SU-DHL-6 (cell line): ENCODE results near the gene INPP4B.

Experiments used
- H2AFZ ChIP-seq: fragments of 200-600 bp; sonication (generic); 2 replicates; pipeline ENCODE4 v1.6.1; 2014; ENCODE audit warnings: low read depth, mild to moderate bottlenecking, moderate library complexity, mixed read lengths, antibody characterized with exemption, low read length; ENCODE audit not compliant: severe bottlenecking
- H3F3A ChIP-seq: fragments of 200-600 bp; shearing (Covaris generic); 2 replicates; pipeline ENCODE4 v1.6.0; 2016; ENCODE audit warnings: antibody characterized with exemption, mild to moderate bottlenecking; ENCODE audit not compliant: insufficient read depth
- H3K27ac ChIP-seq: fragments of 200-600 bp; sonication (generic); 2 replicates; pipeline ENCODE4 v1.5.1; 2016; ENCODE audit warnings: low read depth, mild to moderate bottlenecking, low read length, moderate library complexity, mixed read lengths
- H3K27me3 ChIP-seq: fragments of 200-600 bp; sonication (generic), shearing (Covaris generic); 2 replicates; pipeline ENCODE4 v1.6.0; 2014; ENCODE audit warnings: mild to moderate bottlenecking, low read length
- H3K36me3 ChIP-seq: fragments of 200-600 bp; sonication (generic); 2 replicates; pipeline ENCODE4 v1.6.1; 2014; ENCODE audit warnings: mild to moderate bottlenecking, low read length, mixed read lengths
- H3K4me2 ChIP-seq: fragments of 300-600, 200-600 bp; shearing (Covaris generic), sonication (generic); 2 replicates; pipeline ENCODE4 v1.6.0; 2014; ENCODE audit warnings: low read length, low read depth, mild to moderate bottlenecking; ENCODE audit not compliant: poor library complexity, severe bottlenecking
- H3K4me3 ChIP-seq: fragments of 200-600 bp; sonication (generic); 2 replicates; pipeline ENCODE4 v1.5.1; 2014; ENCODE audit warnings: antibody characterized with exemption, low read length, mild to moderate bottlenecking, mixed read lengths; ENCODE audit not compliant: insufficient read depth, poor library complexity, severe bottlenecking
- H3K79me2 ChIP-seq: fragments of 200-600 bp; sonication (generic); 2 replicates; pipeline ENCODE4 v1.6.1; 2014; ENCODE audit warnings: mild to moderate bottlenecking, low read length, moderate library complexity; ENCODE audit not compliant: insufficient read depth
- H3K9ac ChIP-seq: fragments of 200-600 bp; sonication (generic); 2 replicates; pipeline ENCODE4 v1.7.0; 2014; ENCODE audit warnings: mild to moderate bottlenecking, low read length
- H3K9me2 ChIP-seq: fragments of 200-600 bp; sonication (generic); replicated peaks from 2 replicates; pipeline ENCODE4 v1.6.1; 2014; ENCODE audit warnings: low read length; ENCODE audit not compliant: insufficient read depth
- H3K9me3 ChIP-seq: fragments of 200-600 bp; sonication (generic); 2 replicates; pipeline ENCODE4 v1.6.1; 2014; ENCODE audit warnings: low read length, mixed read lengths; ENCODE audit not compliant: insufficient read depth
- H4K20me1 ChIP-seq: fragments of 200-600 bp; sonication (generic); 2 replicates; pipeline ENCODE4 v1.6.1; 2014; ENCODE audit warnings: low read depth, mild to moderate bottlenecking, antibody characterized with exemption, low read length, moderate library complexity, mixed read lengths
- EZH2phosphoT487 ChIP-seq: fragments of 200-600 bp; sonication (generic), shearing (Covaris generic); conservative IDR thresholded peaks from 2 replicates; pipeline ENCODE4 v1.6.1; 2018; ENCODE audit warnings: mild to moderate bottlenecking, antibody characterized with exemption, low read length, moderate library complexity, mixed read lengths
- TF ChIP-seq, protein P1 (sequence below): fragments of 200-600 bp; sonication (generic); IDR thresholded peaks from one replicate; pipeline ENCODE4 v1.5.1; 2017; ENCODE audit warnings: antibody characterized with exemption, mild to moderate bottlenecking, low read length, moderate library complexity; ENCODE audit not compliant: insufficient read depth, poor library complexity, severe bottlenecking

The INPP4B gene

DNA sequence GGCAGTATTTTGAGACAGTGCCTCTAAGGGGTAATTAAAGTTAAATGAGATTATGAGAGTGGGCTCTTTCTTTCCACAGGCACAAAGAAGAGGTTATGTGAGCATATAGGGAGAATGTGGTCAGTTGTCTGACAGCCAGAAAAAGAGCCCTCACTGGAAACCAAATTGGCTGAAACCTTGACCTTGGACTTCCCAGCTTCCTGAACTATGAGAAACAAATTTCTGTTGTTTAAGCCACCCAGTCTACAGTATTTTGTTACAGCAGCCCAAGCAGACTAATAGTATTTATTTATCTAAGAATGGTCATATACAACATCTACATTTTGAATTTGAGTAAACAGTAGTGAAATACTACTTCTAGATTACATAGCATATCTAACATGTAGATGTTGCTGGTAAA, 736.0 kb downstream of the INPP4B start:
- Histone ChIP-seq H4K20me1 (no peaks in the 10 kb centered on the region), H3F3A (no peaks in the 10 kb centered on the region), H2AFZ (no peak overlapping the region), H3K27ac (no peak overlapping the region), H3K9ac (no peak overlapping the region), H3K4me2 (no peak overlapping the region), H3K9me3 (no peaks in the 10 kb centered on the region), H3K79me2 (no peaks in the 10 kb centered on the region), H3K27me3 (no peaks in the 10 kb centered on the region), H3K9me2 (no peaks in the 10 kb centered on the region), H3K36me3 (no peaks in the 10 kb centered on the region), H3K4me3 (no peak overlapping the region)
- TF ChIP-seq EZH2phosphoT487: no peak
- TF ChIP-seq, protein P1, sequence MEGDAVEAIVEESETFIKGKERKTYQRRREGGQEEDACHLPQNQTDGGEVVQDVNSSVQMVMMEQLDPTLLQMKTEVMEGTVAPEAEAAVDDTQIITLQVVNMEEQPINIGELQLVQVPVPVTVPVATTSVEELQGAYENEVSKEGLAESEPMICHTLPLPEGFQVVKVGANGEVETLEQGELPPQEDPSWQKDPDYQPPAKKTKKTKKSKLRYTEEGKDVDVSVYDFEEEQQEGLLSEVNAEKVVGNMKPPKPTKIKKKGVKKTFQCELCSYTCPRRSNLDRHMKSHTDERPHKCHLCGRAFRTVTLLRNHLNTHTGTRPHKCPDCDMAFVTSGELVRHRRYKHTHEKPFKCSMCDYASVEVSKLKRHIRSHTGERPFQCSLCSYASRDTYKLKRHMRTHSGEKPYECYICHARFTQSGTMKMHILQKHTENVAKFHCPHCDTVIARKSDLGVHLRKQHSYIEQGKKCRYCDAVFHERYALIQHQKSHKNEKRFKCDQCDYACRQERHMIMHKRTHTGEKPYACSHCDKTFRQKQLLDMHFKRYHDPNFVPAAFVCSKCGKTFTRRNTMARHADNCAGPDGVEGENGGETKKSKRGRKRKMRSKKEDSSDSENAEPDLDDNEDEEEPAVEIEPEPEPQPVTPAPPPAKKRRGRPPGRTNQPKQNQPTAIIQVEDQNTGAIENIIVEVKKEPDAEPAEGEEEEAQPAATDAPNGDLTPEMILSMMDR: no peak

DNA sequence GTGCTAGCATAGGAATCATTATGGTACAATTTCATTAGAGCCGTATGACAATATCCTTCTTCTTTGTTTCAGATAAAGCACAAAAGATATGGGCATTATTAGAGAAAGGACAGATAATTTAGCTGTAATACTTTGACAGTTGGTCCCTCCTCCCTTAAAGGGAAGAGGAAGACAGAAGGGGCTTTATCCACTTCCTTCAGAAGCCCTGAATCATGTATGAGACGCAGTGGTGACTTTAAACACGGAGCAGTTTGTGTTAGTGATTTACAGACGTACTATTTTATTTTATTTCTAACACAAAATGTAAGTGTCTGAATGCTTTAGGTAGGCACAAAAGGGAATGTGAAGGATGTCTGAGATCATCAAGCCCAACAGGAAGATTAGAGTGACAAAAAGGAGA, 742.1 kb downstream of the INPP4B start:
- Histone ChIP-seq H3K9me3 (no peaks in the 10 kb centered on the region), H3K9ac (no peak overlapping the region), H3K4me3 (no peak overlapping the region), H2AFZ (no peak overlapping the region), H3K36me3 (no peaks in the 10 kb centered on the region), H3K27me3 (no peaks in the 10 kb centered on the region), H3K9me2 (no peaks in the 10 kb centered on the region), H3K79me2 (no peaks in the 10 kb centered on the region), H3K27ac (no peak overlapping the region), H4K20me1 (no peaks in the 10 kb centered on the region), H3F3A (no peaks in the 10 kb centered on the region), H3K4me2 (no peak overlapping the region)
- TF ChIP-seq EZH2phosphoT487: no peak
- TF ChIP-seq, protein P1: no peak

DNA sequence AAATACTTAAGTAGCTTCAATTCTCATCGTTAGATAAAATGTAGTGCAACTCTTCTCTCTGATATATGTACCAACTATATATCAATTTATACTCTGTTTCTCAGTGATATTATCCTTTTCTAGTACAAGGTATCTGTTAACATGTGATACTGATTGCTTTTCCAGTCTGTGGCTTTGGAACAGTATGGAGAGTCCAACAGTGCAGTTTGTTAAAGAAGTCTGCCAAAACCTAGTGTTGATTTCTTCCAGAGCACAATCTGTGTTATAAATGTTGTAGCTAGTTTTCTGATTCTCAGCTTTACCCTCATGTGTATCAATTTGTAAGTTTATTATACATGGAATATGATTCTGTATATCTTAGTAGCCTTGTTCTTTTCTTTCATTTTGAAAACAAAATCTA, 744.7 kb downstream of the INPP4B start:
- H3K79me2 ChIP-seq: no peaks in the 10 kb centered on the region
- H3K9ac ChIP-seq: no peak overlapping the region
- no peaks in the 10 kb centered on the region for H4K20me1 ChIP-seq
- H3K36me3 ChIP-seq: no peaks in the 10 kb centered on the region
- no peak overlapping the region for H2AFZ ChIP-seq
- H3K4me3 ChIP-seq: no peak overlapping the region
- no peaks in the 10 kb centered on the region for H3K9me3 ChIP-seq
- TF ChIP-seq, protein P1: no peak
- TF ChIP-seq EZH2phosphoT487: no peak
- H3K27ac ChIP-seq: no peak overlapping the region
- H3K27me3 ChIP-seq: no peaks in the 10 kb centered on the region
- H3K4me2 ChIP-seq: no peak overlapping the region
- no peaks in the 10 kb centered on the region for H3K9me2 ChIP-seq
- no peaks in the 10 kb centered on the region for H3F3A ChIP-seq
